Tibial artery (tissue), 4 donors: Measurements from ENCODE around the gene SLBP.

Experiments used
- DNase-seq, 2 donors: peaks; one replicate each; pipeline ENCODE4 v3.0.0-alpha.2; 2019
- H3K27ac ChIP-seq, 2 donors: fragments of 200-600 bp; sonication (generic) in 1 of 2; 1 replicate in 1 of 2; 2 replicates in 1 of 2; pipeline ENCODE4 v1.5.1; 2018 to 2019; ENCODE audit warnings: mild to moderate bottlenecking in 1 of 2
- H3K27me3 ChIP-seq, 2 donors: fragments of 200-600 bp; sonication (generic) in 1 of 2; one replicate each; pipeline versions ENCODE4 v1.5.1 to v1.6.0; 2016 to 2019
- H3K36me3 ChIP-seq, 3 donors: fragments of 200-600 bp; sonication (generic) in 2 of 3; one replicate each; pipeline ENCODE4 v1.5.1; 2016 to 2019; ENCODE audit warnings: mild to moderate bottlenecking in 2 of 3
- H3K4me1 ChIP-seq, 4 donors: fragments of 200-600 bp; sonication (generic) in 2 of 4; 1 replicate in 3 of 4; 2 replicates in 1 of 4; pipeline ENCODE4 v1.5.1; 2016 to 2019
- H3K4me3 ChIP-seq, 2 donors: fragments of 200-600 bp; sonication (generic) in 1 of 2; 1 replicate in 1 of 2; 2 replicates in 1 of 2; pipeline ENCODE4 v1.5.1; 2018 to 2019; ENCODE audit warnings: mild to moderate bottlenecking in 2 of 2
- H3K9me3 ChIP-seq, 3 donors: fragments of 200-600 bp; sonication (generic) in 1 of 3; one replicate each; pipeline ENCODE4 v1.5.1; 2016 to 2019
- CTCF ChIP-seq, 2 experiments: fragments of 200-600 bp in 1 of 2; fragments of 450-650 bp in 1 of 2; IDR thresholded peaks; one replicate each; pipeline ENCODE4 v1.5.1; 2017 to 2019; ENCODE audit warnings: antibody characterized with exemption in 2 of 2, mild to moderate bottlenecking in 1 of 2, moderate library complexity in 1 of 2
- intact Hi-C: fragments of 100-400 bp; cut with DNase I; formaldehyde crosslinking; loops from one replicate; pipeline ENCODE4 v1.15.0; 2023; ENCODE audit warnings: low total_unique reads

SLBP gene

GRCh38 chr4:1644891-1645657, 67.0 kb downstream of the SLBP start:
- H3K27ac ChIP-seq: no peak overlapping the region
- no peaks in the 10 kb centered on the region for H3K27me3 ChIP-seq
- H3K4me3 ChIP-seq: peak overlapping the region in 1 of 2 donors; percentile 16
- H3K4me1 ChIP-seq: peaks cover 0 to 13% (median 10%) of the 10 kb centered on the region in 4 donors
- intact Hi-C loops: no loop called here
- peak in 1 of 2 donors; percentile 78 for DNase-seq
- no peaks in the 10 kb centered on the region for H3K36me3 ChIP-seq
- no peaks in the 10 kb centered on the region for H3K9me3 ChIP-seq
- TF ChIP-seq CTCF (IDR thresholded peaks at IDR 0.05): no peak

- intact Hi-C loops: no loop called here
- TF ChIP-seq CTCF (IDR thresholded peaks at IDR 0.05): no peak
- Histone ChIP-seq H3K27ac (no peak overlapping the region), H3K4me3 (no peak overlapping the region), H3K36me3 (no peaks in the 10 kb centered on the region), H3K9me3 (no peaks in the 10 kb centered on the region), H3K4me1 (peaks cover 0 to 13% (median 10%) of the 10 kb centered on the region in 4 donors), H3K27me3 (no peaks in the 10 kb centered on the region)
- no peak for DNase-seq
Measured at GRCh38 chr4:1643971-1644735, 68.0 kb downstream of the SLBP start.
